ENCODE data around the gene ARRDC3.

DNA sequence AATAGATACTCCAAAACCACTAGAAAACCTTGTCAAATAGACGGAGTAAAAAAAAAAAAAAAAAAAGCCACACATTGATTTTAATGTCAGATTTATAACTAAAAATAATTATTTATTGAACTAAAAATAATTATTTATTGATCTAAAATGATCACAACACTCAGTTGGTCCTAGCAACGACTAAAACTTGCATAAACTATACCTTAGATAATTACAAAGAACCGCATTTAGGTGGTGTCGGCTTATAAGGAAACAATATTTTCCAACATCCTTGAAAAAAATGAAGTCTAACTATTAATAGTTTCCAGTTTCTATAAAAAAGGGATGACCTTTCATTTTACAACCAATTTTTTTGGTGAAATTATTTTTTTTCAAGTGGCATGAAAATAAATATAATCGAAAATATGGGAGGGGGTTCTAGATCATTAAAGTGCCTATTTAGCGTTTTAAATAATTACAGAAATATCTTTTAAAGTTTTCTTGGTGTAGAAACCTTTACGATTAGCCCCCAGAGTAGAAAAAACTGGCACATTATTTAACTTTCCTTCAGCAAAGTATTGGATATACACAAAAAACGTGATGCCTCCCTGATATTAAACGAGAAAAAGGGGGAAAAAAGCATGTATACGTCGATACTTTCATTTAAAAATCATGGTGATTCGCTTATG is 3.7 kb downstream of the ARRDC3 start:
- TF ChIP-seq, protein P1, sequence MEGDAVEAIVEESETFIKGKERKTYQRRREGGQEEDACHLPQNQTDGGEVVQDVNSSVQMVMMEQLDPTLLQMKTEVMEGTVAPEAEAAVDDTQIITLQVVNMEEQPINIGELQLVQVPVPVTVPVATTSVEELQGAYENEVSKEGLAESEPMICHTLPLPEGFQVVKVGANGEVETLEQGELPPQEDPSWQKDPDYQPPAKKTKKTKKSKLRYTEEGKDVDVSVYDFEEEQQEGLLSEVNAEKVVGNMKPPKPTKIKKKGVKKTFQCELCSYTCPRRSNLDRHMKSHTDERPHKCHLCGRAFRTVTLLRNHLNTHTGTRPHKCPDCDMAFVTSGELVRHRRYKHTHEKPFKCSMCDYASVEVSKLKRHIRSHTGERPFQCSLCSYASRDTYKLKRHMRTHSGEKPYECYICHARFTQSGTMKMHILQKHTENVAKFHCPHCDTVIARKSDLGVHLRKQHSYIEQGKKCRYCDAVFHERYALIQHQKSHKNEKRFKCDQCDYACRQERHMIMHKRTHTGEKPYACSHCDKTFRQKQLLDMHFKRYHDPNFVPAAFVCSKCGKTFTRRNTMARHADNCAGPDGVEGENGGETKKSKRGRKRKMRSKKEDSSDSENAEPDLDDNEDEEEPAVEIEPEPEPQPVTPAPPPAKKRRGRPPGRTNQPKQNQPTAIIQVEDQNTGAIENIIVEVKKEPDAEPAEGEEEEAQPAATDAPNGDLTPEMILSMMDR (tag by site-specific recombination; IDR thresholded peaks at IDR 0.05), result no peak
- TF ChIP-seq ZNF146 (tag by site-specific recombination; IDR thresholded peaks at IDR 0.05), result no peak
- TF ChIP-seq, protein P2, sequence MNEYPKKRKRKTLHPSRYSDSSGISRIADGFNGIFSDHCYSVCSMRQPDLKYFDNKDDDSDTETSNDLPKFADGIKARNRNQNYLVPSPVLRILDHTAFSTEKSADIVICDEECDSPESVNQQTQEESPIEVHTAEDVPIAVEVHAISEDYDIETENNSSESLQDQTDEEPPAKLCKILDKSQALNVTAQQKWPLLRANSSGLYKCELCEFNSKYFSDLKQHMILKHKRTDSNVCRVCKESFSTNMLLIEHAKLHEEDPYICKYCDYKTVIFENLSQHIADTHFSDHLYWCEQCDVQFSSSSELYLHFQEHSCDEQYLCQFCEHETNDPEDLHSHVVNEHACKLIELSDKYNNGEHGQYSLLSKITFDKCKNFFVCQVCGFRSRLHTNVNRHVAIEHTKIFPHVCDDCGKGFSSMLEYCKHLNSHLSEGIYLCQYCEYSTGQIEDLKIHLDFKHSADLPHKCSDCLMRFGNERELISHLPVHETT (tag by site-specific recombination; IDR thresholded peaks at IDR 0.05), result no peak
- TF ChIP-seq, protein P3, sequence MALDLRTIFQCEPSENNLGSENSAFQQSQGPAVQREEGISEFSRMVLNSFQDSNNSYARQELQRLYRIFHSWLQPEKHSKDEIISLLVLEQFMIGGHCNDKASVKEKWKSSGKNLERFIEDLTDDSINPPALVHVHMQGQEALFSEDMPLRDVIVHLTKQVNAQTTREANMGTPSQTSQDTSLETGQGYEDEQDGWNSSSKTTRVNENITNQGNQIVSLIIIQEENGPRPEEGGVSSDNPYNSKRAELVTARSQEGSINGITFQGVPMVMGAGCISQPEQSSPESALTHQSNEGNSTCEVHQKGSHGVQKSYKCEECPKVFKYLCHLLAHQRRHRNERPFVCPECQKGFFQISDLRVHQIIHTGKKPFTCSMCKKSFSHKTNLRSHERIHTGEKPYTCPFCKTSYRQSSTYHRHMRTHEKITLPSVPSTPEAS (tag by site-specific recombination; IDR thresholded peaks at IDR 0.05), result no peak
- no peak for TF ChIP-seq ZNF202 (tag by site-specific recombination; IDR thresholded peaks at IDR 0.05; ENCODE audit: borderline replicate concordance)
- TF ChIP-seq YY2 (tag by site-specific recombination; IDR thresholded peaks at IDR 0.05), result no peak
- no peak for TF ChIP-seq ZNF239 (tag by site-specific recombination; IDR thresholded peaks at IDR 0.05)
- TF ChIP-seq, protein P4, sequence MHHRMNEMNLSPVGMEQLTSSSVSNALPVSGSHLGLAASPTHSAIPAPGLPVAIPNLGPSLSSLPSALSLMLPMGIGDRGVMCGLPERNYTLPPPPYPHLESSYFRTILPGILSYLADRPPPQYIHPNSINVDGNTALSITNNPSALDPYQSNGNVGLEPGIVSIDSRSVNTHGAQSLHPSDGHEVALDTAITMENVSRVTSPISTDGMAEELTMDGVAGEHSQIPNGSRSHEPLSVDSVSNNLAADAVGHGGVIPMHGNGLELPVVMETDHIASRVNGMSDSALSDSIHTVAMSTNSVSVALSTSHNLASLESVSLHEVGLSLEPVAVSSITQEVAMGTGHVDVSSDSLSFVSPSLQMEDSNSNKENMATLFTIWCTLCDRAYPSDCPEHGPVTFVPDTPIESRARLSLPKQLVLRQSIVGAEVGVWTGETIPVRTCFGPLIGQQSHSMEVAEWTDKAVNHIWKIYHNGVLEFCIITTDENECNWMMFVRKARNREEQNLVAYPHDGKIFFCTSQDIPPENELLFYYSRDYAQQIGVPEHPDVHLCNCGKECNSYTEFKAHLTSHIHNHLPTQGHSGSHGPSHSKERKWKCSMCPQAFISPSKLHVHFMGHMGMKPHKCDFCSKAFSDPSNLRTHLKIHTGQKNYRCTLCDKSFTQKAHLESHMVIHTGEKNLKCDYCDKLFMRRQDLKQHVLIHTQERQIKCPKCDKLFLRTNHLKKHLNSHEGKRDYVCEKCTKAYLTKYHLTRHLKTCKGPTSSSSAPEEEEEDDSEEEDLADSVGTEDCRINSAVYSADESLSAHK (tag by site-specific recombination; IDR thresholded peaks at IDR 0.05), result no peak
- TF ChIP-seq ZNF10 (tag by site-specific recombination; IDR thresholded peaks at IDR 0.05), result no peak
- no peak for TF ChIP-seq ZNF175 (tag by site-specific recombination; IDR thresholded peaks at IDR 0.05)
- TF ChIP-seq ZNF624 (tag by site-specific recombination; IDR thresholded peaks at IDR 0.05), result no peak
- TF ChIP-seq ZNF561 (tag by site-specific recombination; IDR thresholded peaks at IDR 0.05; ENCODE audit: borderline replicate concordance), result no peak
- TF ChIP-seq, protein P5, sequence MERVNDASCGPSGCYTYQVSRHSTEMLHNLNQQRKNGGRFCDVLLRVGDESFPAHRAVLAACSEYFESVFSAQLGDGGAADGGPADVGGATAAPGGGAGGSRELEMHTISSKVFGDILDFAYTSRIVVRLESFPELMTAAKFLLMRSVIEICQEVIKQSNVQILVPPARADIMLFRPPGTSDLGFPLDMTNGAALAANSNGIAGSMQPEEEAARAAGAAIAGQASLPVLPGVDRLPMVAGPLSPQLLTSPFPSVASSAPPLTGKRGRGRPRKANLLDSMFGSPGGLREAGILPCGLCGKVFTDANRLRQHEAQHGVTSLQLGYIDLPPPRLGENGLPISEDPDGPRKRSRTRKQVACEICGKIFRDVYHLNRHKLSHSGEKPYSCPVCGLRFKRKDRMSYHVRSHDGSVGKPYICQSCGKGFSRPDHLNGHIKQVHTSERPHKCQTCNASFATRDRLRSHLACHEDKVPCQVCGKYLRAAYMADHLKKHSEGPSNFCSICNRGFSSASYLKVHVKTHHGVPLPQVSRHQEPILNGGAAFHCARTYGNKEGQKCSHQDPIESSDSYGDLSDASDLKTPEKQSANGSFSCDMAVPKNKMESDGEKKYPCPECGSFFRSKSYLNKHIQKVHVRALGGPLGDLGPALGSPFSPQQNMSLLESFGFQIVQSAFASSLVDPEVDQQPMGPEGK (tag by site-specific recombination; IDR thresholded peaks at IDR 0.05), result no peak
- TF ChIP-seq, protein P6, sequence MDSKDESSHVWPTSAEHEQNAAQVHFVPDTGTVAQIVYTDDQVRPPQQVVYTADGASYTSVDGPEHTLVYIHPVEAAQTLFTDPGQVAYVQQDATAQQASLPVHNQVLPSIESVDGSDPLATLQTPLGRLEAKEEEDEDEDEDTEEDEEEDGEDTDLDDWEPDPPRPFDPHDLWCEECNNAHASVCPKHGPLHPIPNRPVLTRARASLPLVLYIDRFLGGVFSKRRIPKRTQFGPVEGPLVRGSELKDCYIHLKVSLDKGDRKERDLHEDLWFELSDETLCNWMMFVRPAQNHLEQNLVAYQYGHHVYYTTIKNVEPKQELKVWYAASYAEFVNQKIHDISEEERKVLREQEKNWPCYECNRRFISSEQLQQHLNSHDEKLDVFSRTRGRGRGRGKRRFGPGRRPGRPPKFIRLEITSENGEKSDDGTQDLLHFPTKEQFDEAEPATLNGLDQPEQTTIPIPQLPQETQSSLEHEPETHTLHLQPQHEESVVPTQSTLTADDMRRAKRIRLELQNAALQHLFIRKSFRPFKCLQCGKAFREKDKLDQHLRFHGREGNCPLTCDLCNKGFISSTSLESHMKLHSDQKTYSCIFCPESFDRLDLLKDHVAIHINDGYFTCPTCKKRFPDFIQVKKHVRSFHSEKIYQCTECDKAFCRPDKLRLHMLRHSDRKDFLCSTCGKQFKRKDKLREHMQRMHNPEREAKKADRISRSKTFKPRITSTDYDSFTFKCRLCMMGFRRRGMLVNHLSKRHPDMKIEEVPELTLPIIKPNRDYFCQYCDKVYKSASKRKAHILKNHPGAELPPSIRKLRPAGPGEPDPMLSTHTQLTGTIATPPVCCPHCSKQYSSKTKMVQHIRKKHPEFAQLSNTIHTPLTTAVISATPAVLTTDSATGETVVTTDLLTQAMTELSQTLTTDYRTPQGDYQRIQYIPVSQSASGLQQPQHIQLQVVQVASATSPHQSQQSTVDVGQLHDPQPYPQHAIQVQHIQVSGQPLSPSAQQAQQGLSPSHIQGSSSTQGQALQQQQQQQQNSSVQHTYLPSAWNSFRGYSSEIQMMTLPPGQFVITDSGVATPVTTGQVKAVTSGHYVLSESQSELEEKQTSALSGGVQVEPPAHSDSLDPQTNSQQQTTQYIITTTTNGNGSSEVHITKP (tag by site-specific recombination; IDR thresholded peaks at IDR 0.05), result no peak

Measured in HEK293 (cell line).